Measurements from ENCODE around the gene IL22RA1. TPM values are rescaled to one million over a fixed set of nuclear protein-coding genes. Genes with fewer than 3 reads are reported as not detected.

The IL22RA1 gene
- total RNA-seq, 2 experiments from 2014 or later: not detected

GRCh38 chr1:24162201-24162600, 19.3 kb upstream of the IL22RA1 start:
- no peak overlapping the region for H3K4me2 ChIP-seq (ENCODE audit: low read length)
- CTCF ChIA-PET (ENCODE audit: unreplicated experiment): no interaction called here

GRCh38 chr1:24161270-24161669, 18.3 kb upstream of the IL22RA1 start:
- CTCF ChIA-PET (ENCODE audit: unreplicated experiment): interaction anchor here (0.6 kb wide), 1 partner anchor 8 kb away, joined by 3 read pairs; no protein-coding TSS in a partner anchor

More at GRCh38 chr1:24162201-24162600, 19.3 kb upstream of the IL22RA1 start:
- TF ChIP-seq EZH2phosphoT487 (IDR thresholded peaks at IDR 0.05; ENCODE audit: borderline replicate concordance, low read depth, low read length) (no peak), CTCF (conservative IDR thresholded peaks at IDR 0.05; ENCODE audit: low read length) (no peak)
- Histone ChIP-seq H3K27ac (ENCODE audit: low read depth, low read length, poor library complexity, severe bottlenecking) (no peak overlapping the region), H3K4me1 (ENCODE audit: insufficient read depth, low read length, poor library complexity, severe bottlenecking) (no peaks in the 10 kb centered on the region), H3K79me2 (ENCODE audit: insufficient read depth, low read depth, low read length) (no peaks in the 10 kb centered on the region), H4K20me1 (ENCODE audit: insufficient read depth, low read length) (no peaks in the 10 kb centered on the region), H3K36me3 (ENCODE audit: insufficient read depth, low read length) (peaks cover 96% of the 10 kb centered on the region), H3K4me3 (ENCODE audit: low read depth, low read length, poor library complexity, severe bottlenecking) (no peak overlapping the region), H3K9me3 (ENCODE audit: low read length) (no peaks in the 10 kb centered on the region), H2AFZ (ENCODE audit: low read length) (no peak overlapping the region), H3K9me2 (ENCODE audit: insufficient read depth, low read length) (no peaks in the 10 kb centered on the region)
- no TSS peak for BruUV-seq (replicated peaks)
- DNase-seq (ENCODE audit: low spot score): no peak
- intact Hi-C loops (cut with micrococcal nuclease; ENCODE audit: unreplicated experiment): no loop called here
- POLR2A ChIA-PET: interaction anchor here (1.1 kb wide), 1 partner anchor 10 kb away, joined by 5 read pairs; no protein-coding TSS in a partner anchor

More at GRCh38 chr1:24161270-24161669, 18.3 kb upstream of the IL22RA1 start:
- peaks cover 96% of the 10 kb centered on the region for H3K36me3 ChIP-seq (ENCODE audit: insufficient read depth, low read length)
- H3K9me2 ChIP-seq (ENCODE audit: insufficient read depth, low read length): no peaks in the 10 kb centered on the region
- H2AFZ ChIP-seq (ENCODE audit: low read length): no peak overlapping the region
- intact Hi-C loops (cut with micrococcal nuclease; ENCODE audit: unreplicated experiment): no loop called here
- no peaks in the 10 kb centered on the region for H4K20me1 ChIP-seq (ENCODE audit: insufficient read depth, low read length)
- no peaks in the 10 kb centered on the region for H3K9me3 ChIP-seq (ENCODE audit: low read length)
- no peak overlapping the region for H3K27ac ChIP-seq (ENCODE audit: low read depth, low read length, poor library complexity, severe bottlenecking)
- H3K79me2 ChIP-seq (ENCODE audit: insufficient read depth, low read depth, low read length): no peaks in the 10 kb centered on the region
- no peak for DNase-seq (ENCODE audit: low spot score)
- H3K4me2 ChIP-seq (ENCODE audit: low read length): no peak overlapping the region
- BruUV-seq (replicated peaks): no TSS peak
- POLR2A ChIA-PET: interaction anchor here (1.1 kb wide), 1 partner anchor 9 kb away, joined by 5 read pairs; no protein-coding TSS in a partner anchor
- TF ChIP-seq EZH2phosphoT487 (IDR thresholded peaks at IDR 0.05; ENCODE audit: borderline replicate concordance, low read depth, low read length): no peak
- TF ChIP-seq CTCF (conservative IDR thresholded peaks at IDR 0.05; ENCODE audit: low read length): no peak
- no peaks in the 10 kb centered on the region for H3K4me1 ChIP-seq (ENCODE audit: insufficient read depth, low read length, poor library complexity, severe bottlenecking)
- H3K4me3 ChIP-seq (ENCODE audit: low read depth, low read length, poor library complexity, severe bottlenecking): no peak overlapping the region
